Osteoblast (primary cell): Measurements from ENCODE around the gene SAMMSON. TPM values are rescaled to one million over a fixed set of nuclear protein-coding genes. Genes with fewer than 3 reads are reported as not detected.

Experiments
- DNase-seq: peaks from one replicate; pipeline ENCODE4 v3.0.0; 2011; ENCODE audit warnings: low spot score, mixed read lengths; ENCODE audit not compliant: insufficient read length; ENCODE audit errors: missing footprints
- H2AFZ ChIP-seq: 2 replicates; pipeline ENCODE4 v1.6.0; 2011; ENCODE audit warnings: mild to moderate bottlenecking, low read length
- H3K27ac ChIP-seq: 2 replicates; pipeline ENCODE4 v1.5.1; 2011; ENCODE audit warnings: mild to moderate bottlenecking, low read depth, low read length, moderate library complexity
- H3K27me3 ChIP-seq: 2 replicates; pipeline ENCODE4 v1.6.0; 2012; ENCODE audit warnings: mild to moderate bottlenecking, control low read depth, inconsistent platforms, low read length, moderate library complexity; ENCODE audit not compliant: insufficient read depth
- H3K36me3 ChIP-seq: 2 replicates; pipeline ENCODE4 v1.5.1; 2011; ENCODE audit warnings: mild to moderate bottlenecking, low read length, control low read depth, moderate library complexity; ENCODE audit not compliant: insufficient read depth
- H3K4me1 ChIP-seq: 2 replicates; pipeline ENCODE4 v1.5.1; 2011; ENCODE audit warnings: mild to moderate bottlenecking, low read length, control low read depth, moderate library complexity; ENCODE audit not compliant: insufficient read depth
- H3K4me2 ChIP-seq: 2 replicates; pipeline ENCODE4 v1.6.0; 2011; ENCODE audit warnings: mild to moderate bottlenecking, low read length; ENCODE audit not compliant: insufficient read depth
- H3K4me3 ChIP-seq: fragments of 200-600 bp; sonication (generic); 3 replicates; pipeline ENCODE4 v1.5.1; 2012; ENCODE audit warnings: mild to moderate bottlenecking, low read length, inconsistent platforms; ENCODE audit not compliant: insufficient read depth
- H3K79me2 ChIP-seq: 2 replicates; pipeline ENCODE4 v1.6.0; 2012; ENCODE audit warnings: mild to moderate bottlenecking, low read length, control low read depth, inconsistent platforms; ENCODE audit not compliant: insufficient read depth
- H3K9me3 ChIP-seq: 2 replicates; pipeline ENCODE4 v1.5.1; 2011; ENCODE audit warnings: low read depth, low read length, control low read depth
- H4K20me1 ChIP-seq: 2 replicates; pipeline ENCODE4 v1.6.0; 2012; ENCODE audit warnings: mild to moderate bottlenecking, low read length, control low read depth; ENCODE audit not compliant: insufficient read depth
- total RNA-seq: library from RNA; depleted of rRNA; stranded (reverse); fragments of >200 nt; gene quantifications from 2 replicates; pipeline ENCODE4 v1.2.3, GENCODE V29; 2012
- TF ChIP-seq, protein P1 (sequence below): IDR thresholded peaks from 2 replicates; pipeline ENCODE4 v1.5.1; 2011; ENCODE audit warnings: mild to moderate bottlenecking, low read depth, low read length, moderate library complexity; ENCODE audit errors: extremely low read depth

Gene SAMMSON
- total RNA-seq, 1 donor = not detected

- no peak for DNase-seq
- TF ChIP-seq, protein P1, sequence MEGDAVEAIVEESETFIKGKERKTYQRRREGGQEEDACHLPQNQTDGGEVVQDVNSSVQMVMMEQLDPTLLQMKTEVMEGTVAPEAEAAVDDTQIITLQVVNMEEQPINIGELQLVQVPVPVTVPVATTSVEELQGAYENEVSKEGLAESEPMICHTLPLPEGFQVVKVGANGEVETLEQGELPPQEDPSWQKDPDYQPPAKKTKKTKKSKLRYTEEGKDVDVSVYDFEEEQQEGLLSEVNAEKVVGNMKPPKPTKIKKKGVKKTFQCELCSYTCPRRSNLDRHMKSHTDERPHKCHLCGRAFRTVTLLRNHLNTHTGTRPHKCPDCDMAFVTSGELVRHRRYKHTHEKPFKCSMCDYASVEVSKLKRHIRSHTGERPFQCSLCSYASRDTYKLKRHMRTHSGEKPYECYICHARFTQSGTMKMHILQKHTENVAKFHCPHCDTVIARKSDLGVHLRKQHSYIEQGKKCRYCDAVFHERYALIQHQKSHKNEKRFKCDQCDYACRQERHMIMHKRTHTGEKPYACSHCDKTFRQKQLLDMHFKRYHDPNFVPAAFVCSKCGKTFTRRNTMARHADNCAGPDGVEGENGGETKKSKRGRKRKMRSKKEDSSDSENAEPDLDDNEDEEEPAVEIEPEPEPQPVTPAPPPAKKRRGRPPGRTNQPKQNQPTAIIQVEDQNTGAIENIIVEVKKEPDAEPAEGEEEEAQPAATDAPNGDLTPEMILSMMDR = no peak
- Histone ChIP-seq H4K20me1 (no peaks in the 10 kb centered on the region), H2AFZ (no peak overlapping the region), H3K4me1 (no peaks in the 10 kb centered on the region), H3K36me3 (no peaks in the 10 kb centered on the region), H3K4me2 (no peak overlapping the region), H3K4me3 (no peak overlapping the region), H3K79me2 (no peaks in the 10 kb centered on the region), H3K27me3 (no peaks in the 10 kb centered on the region), H3K9me3 (no peaks in the 10 kb centered on the region), H3K27ac (no peak overlapping the region)
Measured at GRCh38 chr3:70108546-70108945, 109.0 kb downstream of the SAMMSON start.

DNA sequence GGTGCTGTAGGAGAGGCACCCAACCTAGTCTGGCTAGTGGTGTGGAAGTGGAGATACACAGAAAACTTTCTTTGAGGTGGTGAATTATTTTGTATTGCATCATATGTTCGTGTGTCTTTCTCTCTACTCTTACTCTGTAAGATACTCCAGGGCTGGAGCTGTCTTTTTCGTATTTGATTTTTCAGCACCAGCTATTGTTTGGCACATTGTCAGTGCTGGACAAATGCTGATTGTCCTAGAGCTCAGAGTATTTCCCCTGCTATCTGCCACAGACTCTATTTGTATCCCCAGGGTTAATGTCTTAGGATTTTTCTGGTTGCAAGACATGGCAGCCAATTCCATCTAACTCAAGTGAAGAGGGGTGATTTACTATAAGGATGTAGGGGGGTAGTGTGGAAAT is 110.5 kb downstream of the SAMMSON start:
- Histone ChIP-seq H3K36me3 (no peaks in the 10 kb centered on the region), H3K27ac (no peak overlapping the region), H4K20me1 (no peaks in the 10 kb centered on the region), H3K4me2 (no peak overlapping the region), H2AFZ (no peak overlapping the region), H3K79me2 (no peaks in the 10 kb centered on the region), H3K4me3 (no peak overlapping the region), H3K27me3 (no peaks in the 10 kb centered on the region), H3K4me1 (no peaks in the 10 kb centered on the region), H3K9me3 (no peaks in the 10 kb centered on the region)
- no peak for DNase-seq
- TF ChIP-seq, protein P1 = no peak

- TF ChIP-seq, protein P1 = no peak
- Histone ChIP-seq H3K9me3 (no peaks in the 10 kb centered on the region), H4K20me1 (no peaks in the 10 kb centered on the region), H3K4me3 (no peak overlapping the region), H2AFZ (no peak overlapping the region), H3K4me1 (no peaks in the 10 kb centered on the region), H3K79me2 (no peaks in the 10 kb centered on the region), H3K4me2 (no peak overlapping the region), H3K36me3 (no peaks in the 10 kb centered on the region), H3K27ac (no peak overlapping the region), H3K27me3 (no peaks in the 10 kb centered on the region)
- no peak for DNase-seq
Measured at GRCh38 chr3:70111411-70111810, 111.9 kb downstream of the SAMMSON start.

DNA sequence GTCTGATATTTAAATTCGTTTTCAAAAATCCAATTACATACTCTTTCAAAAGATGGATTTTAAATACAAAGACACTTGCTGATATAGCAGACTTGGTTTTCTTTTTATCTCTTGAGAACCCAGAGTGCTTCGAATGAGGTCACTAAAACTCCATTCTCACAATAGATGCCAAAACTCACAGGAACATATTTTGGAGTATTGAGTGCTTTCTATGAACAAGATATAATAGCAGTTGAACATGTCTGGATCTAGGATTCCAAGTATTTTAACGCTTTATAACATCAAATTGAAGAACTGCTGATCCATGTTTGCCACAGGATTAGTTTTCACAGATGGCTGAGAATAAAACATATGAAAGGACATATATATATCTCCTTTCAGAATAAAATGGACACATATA is 113.2 kb downstream of the SAMMSON start:
- Histone ChIP-seq H3K9me3 (no peaks in the 10 kb centered on the region), H3K27ac (no peak overlapping the region), H4K20me1 (no peaks in the 10 kb centered on the region), H3K4me1 (no peaks in the 10 kb centered on the region), H3K4me2 (no peak overlapping the region), H3K36me3 (no peaks in the 10 kb centered on the region), H3K27me3 (no peaks in the 10 kb centered on the region), H3K79me2 (no peaks in the 10 kb centered on the region), H2AFZ (no peak overlapping the region), H3K4me3 (no peak overlapping the region)
- TF ChIP-seq, protein P1 = no peak
- DNase-seq = no peak
